BJ (cell line): ENCODE measurements around the gene ARMH1. TPM values are rescaled to one million over a fixed set of nuclear protein-coding genes. Genes with fewer than 3 reads are reported as not detected.
"Not testable (repeated sequence)": the region's sequence is repeated elsewhere in the genome, so short reads cannot be mapped to it uniquely, and the experiment has no call there.

ENCODE experiments used
- CTCF ChIA-PET: fragments of 350-600 bp; formaldehyde crosslinking; extraction: SDS; loops from one replicate; lab custom pipeline; 2021; ENCODE audit warnings: antibody characterized with exemption, inconsistent platforms; lab: Yijun Ruan, JAX
- POLR2A ChIA-PET: fragments of 300-600 bp; sonication (Branson Sonifier 250); formaldehyde crosslinking; extraction: SDS; loops from one replicate; lab custom pipeline; 2021; ENCODE audit warnings: antibody characterized with exemption; lab: Charles Lee
- DNase-seq: peaks from one replicate; pipeline ENCODE4 v3.0.0-alpha.2; 2011; ENCODE audit warnings: low read depth
- H3K27me3 ChIP-seq: 2 replicates; pipeline ENCODE4 v1.6.0; 2011; ENCODE audit warnings: low read length; ENCODE audit not compliant: control insufficient read depth, insufficient read depth
- H3K36me3 ChIP-seq: 2 replicates; pipeline ENCODE4 v1.5.1; 2011; ENCODE audit warnings: low read length; ENCODE audit not compliant: control insufficient read depth, insufficient read depth
- H3K4me3 ChIP-seq: 2 replicates; pipeline ENCODE4 v1.5.1; 2011; ENCODE audit warnings: low read depth, mild to moderate bottlenecking, control low read depth, low read length
- polyA plus RNA-seq: library from polyadenylated mRNA; depleted of rRNA; stranded (reverse); fragments of >200 nt; gene quantifications from 2 replicates; pipeline ENCODE4 v1.2.3, GENCODE V29; 2011
- TF ChIP-seq, protein P1 (sequence below): IDR thresholded peaks from 2 replicates; pipeline ENCODE4 v1.5.1; 2011; ENCODE audit warnings: low read depth, mild to moderate bottlenecking, control low read depth, inconsistent platforms, low read length, moderate library complexity; ENCODE audit not compliant: insufficient read depth

ARMH1 gene
- polyA plus RNA-seq, 1 experiment, result 0.86 TPM

DNA sequence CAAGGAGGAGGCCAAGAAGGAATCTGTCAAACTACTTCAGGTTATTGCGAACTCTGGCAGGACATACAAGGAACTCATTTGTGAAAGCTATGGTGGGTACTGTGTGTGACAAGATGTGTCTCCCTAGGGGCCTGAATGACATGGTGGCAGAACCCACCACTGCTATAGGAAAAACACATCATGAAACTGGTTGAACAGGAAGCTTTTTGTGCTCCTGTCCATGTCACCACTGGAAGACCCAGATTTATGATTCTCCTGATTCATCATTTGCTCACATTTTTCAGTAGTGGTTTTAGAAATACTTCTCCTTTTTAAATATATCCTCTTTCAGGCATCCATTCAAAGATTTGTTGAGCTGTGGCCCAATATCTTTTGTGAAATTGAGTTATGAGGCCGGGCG is 23.6 kb downstream of the ARMH1 start:
- POLR2A ChIA-PET, result no interaction called here
- no peak for DNase-seq
- Histone ChIP-seq H3K4me3 (no peak overlapping the region), H3K36me3 (no peaks in the 10 kb centered on the region), H3K27me3 (peaks cover 1% of the 10 kb centered on the region; the same call in 1 of the 2 replicates)
- CTCF ChIA-PET, result interaction anchor here (2.3 kb wide), 1 partner anchor 9 kb away, joined by 8 read pairs; no protein-coding TSS in a partner anchor
- TF ChIP-seq, protein P1, sequence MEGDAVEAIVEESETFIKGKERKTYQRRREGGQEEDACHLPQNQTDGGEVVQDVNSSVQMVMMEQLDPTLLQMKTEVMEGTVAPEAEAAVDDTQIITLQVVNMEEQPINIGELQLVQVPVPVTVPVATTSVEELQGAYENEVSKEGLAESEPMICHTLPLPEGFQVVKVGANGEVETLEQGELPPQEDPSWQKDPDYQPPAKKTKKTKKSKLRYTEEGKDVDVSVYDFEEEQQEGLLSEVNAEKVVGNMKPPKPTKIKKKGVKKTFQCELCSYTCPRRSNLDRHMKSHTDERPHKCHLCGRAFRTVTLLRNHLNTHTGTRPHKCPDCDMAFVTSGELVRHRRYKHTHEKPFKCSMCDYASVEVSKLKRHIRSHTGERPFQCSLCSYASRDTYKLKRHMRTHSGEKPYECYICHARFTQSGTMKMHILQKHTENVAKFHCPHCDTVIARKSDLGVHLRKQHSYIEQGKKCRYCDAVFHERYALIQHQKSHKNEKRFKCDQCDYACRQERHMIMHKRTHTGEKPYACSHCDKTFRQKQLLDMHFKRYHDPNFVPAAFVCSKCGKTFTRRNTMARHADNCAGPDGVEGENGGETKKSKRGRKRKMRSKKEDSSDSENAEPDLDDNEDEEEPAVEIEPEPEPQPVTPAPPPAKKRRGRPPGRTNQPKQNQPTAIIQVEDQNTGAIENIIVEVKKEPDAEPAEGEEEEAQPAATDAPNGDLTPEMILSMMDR, result no peak

DNA sequence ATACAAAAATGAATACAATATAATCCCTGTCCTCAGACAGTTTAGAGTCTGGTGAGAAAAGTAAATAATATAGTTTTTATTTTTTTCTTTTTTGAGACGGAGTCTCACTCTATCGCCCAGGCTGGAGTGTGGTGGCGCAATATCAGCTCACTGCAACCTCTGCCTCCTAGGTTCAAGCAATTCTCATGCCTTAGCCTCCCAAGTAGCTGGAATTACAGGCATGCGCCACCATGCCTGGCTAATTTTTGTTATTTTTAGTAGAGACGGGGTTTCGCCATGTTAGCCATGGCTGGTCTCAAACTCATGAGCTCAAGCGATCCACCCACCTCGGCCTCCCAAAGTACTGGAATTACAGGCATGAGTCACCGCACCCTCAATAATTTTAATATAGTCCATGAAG is 24.9 kb downstream of the ARMH1 start:
- H3K4me3 ChIP-seq, POLR2A ChIA-PET, H3K36me3 ChIP-seq, H3K27me3 ChIP-seq, DNase-seq: not testable (repeated sequence)
- CTCF ChIA-PET, result interaction anchor here (2.3 kb wide), 1 partner anchor 7 kb away, joined by 8 read pairs; no protein-coding TSS in a partner anchor

DNA sequence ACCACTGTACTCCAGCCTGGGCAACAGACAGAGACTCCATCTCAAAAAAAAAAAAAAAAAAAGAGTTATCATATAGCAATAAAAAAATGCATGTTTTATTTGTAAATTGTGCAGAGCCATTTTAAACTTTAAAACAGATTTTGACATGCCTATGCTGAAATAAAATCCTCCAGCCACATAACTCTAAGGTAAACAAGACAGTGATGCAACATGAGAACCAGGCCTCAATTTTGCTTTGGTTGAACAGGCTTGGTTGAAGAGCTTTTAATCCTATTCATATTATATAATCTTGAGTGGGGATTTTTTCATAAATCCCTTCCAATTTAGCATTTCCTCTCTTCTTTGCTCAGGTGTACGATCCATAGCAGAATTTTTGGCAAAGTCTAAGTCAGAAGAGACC is 26.1 kb downstream of the ARMH1 start:
- Histone ChIP-seq H3K36me3 (no peaks in the 10 kb centered on the region), H3K4me3 (no peak overlapping the region), H3K27me3 (peaks cover 1% of the 10 kb centered on the region; the same call in 1 of the 2 replicates)
- TF ChIP-seq, protein P1, result no peak
- ChIA-PET CTCF (no interaction called here), POLR2A (no interaction called here)
- DNase-seq, result no peak

DNA sequence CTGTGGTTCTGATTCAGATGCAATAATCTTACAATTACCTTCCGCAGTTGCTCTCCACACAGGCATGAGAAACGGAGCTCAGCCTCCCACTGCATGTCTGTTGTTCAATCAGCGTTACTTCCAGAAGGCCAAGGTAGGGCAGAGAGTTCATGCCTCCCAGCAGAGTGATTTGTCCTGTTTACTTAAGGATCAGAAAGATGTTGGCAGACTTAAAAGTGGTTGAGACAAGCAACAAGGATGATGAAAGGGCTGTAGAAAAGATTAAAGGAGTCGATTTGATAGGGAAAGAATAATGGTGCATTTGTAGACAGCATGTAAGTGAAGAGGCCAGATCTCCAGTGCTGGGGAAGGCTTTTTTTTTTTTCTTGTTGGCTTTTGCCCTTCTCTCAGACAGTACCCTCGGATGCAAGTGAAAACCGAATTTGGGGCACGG is 26.6 kb downstream of the ARMH1 start:
- DNase-seq, result no peak
- Histone ChIP-seq H3K4me3 (no peak overlapping the region), H3K27me3 (0 out of 2 replicates have a peak, but pooled peaks cover 1% of the 10 kb centered on the region), H3K36me3 (no peaks in the 10 kb centered on the region)
- ChIA-PET CTCF (no interaction called here), POLR2A (no interaction called here)
- TF ChIP-seq, protein P1, result no peak

DNA sequence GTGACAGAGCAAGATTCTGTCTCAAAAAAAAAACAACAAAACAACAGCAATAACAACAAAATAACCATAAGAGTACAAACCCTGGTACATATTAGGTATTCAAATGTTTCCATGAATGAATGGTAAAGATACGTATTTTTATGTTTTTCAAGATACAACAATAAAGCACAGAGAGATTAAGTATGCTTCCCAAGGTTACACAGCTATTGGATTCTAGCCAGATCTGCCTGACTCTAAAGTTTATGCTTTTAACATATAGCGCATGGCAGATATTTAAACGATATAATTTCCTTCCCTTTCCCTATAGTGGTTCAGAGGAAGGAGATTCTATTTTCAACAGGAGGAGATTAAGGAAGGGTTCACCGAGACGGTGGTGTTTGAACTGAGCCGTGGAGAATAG is 31.0 kb downstream of the ARMH1 start:
- TF ChIP-seq, protein P1, result no peak
- H3K4me3 ChIP-seq, result no peak overlapping the region
- no peak for DNase-seq
- H3K36me3 ChIP-seq, result no peaks in the 10 kb centered on the region
- CTCF ChIA-PET, result interaction anchor here (1.9 kb wide), 1 partner anchor 9 kb away, joined by 5 read pairs; no protein-coding TSS in a partner anchor
- no peaks in the 10 kb centered on the region for H3K27me3 ChIP-seq
- POLR2A ChIA-PET, result no interaction called here

DNA sequence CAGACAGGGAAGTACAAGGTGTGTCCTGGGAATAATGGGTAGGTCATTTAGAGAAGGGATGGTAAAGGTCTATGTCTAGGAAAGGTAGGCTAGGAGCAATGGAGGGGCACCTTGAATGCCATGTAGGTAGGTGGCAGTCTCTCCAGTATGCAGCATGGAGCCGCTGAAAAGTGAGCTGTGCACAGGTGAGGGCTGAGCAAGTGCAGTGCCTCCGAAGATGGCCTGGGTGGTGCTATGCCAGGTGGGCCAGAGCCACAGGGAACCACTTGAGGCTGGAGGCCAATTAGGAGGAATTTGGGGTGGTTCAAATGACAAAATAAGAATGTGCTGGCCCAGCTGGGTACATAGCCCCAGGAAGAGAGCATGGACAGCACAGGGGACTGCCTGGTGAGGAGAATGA is 31.4 kb downstream of the ARMH1 start:
- TF ChIP-seq, protein P1, result no peak
- no peaks in the 10 kb centered on the region for H3K27me3 ChIP-seq
- H3K36me3 ChIP-seq, result no peaks in the 10 kb centered on the region
- H3K4me3 ChIP-seq, result no peak overlapping the region
- DNase-seq, result no peak
- ChIA-PET POLR2A (no interaction called here), CTCF (interaction anchor here (1.2 to 1.9 kb wide), 5 partner anchors 7 to 28 kb away, joined by 3 to 11 read pairs (median 5); no protein-coding TSS in a partner anchor)
